HepG2 (cell line): ENCODE results near the gene CAPS2.
"Not testable (repeated sequence)": the region's sequence is repeated elsewhere in the genome, so short reads cannot be mapped to it uniquely, and the experiment has no call there.

ENCODE experiments used
- FOXJ3 ChIP-seq: sonication (generic); formaldehyde crosslinking; IDR thresholded peaks from 2 replicates; pipeline ENCODE4 v1.4.0; 2020; ENCODE audit warnings: missing genetic modification reagents, mild to moderate bottlenecking, borderline replicate concordance
- GTF3A ChIP-seq: sonication (generic); formaldehyde crosslinking; conservative IDR thresholded peaks from 2 replicates; pipeline ENCODE4 v1.4.0; 2020; ENCODE audit warnings: mild to moderate bottlenecking, missing genetic modification reagents
- HMGA1 ChIP-seq: sonication (generic); formaldehyde crosslinking; conservative IDR thresholded peaks from 2 replicates; pipeline ENCODE4 v1.4.0; 2020; ENCODE audit warnings: missing genetic modification reagents
- JARID2 ChIP-seq: sonication (generic); formaldehyde crosslinking; IDR thresholded peaks from 2 replicates; pipeline ENCODE4 v1.8.1; 2023; ENCODE audit warnings: missing genetic modification reagents, inconsistent platforms; ENCODE audit not compliant: insufficient replicate concordance
- NFATC3 ChIP-seq: sonication (generic); formaldehyde crosslinking; IDR thresholded peaks from 2 replicates; pipeline ENCODE4 v1.5.1; 2020; ENCODE audit warnings: mild to moderate bottlenecking, missing genetic modification reagents
- PRDM10 ChIP-seq: sonication (generic); formaldehyde crosslinking; IDR thresholded peaks from 2 replicates; pipeline ENCODE4 v1.4.0; 2020; ENCODE audit warnings: low read depth, missing genetic modification reagents
- SNRNP70 ChIP-seq: fragments of 200-400 bp; formaldehyde crosslinking; IDR thresholded peaks from 2 replicates; pipeline ENCODE4 v1.6.1; 2017; ENCODE audit warnings: mild to moderate bottlenecking, low read depth, low read length, moderate library complexity
- TAF1 ChIP-seq: sonication (generic); formaldehyde crosslinking; IDR thresholded peaks from 2 replicates; pipeline ENCODE4 v1.4.0; 2020; ENCODE audit warnings: missing genetic modification reagents
- ZNF121 ChIP-seq: sonication (generic); formaldehyde crosslinking; IDR thresholded peaks from 2 replicates; pipeline ENCODE4 v1.5.0; 2020; ENCODE audit warnings: mild to moderate bottlenecking, missing genetic modification reagents

- TF ChIP-seq PRDM10 (CRISPR knock-in tag); FOXJ3; SNRNP70; TAF1 (CRISPR knock-in tag); GTF3A (CRISPR knock-in tag); HMGA1; ZNF121 (CRISPR knock-in tag); JARID2 (CRISPR knock-in tag); NFATC3 (CRISPR knock-in tag): not testable (repeated sequence)
These were observed 16.1 kb upstream of the CAPS2 start for GRCh38 chr12:75346215-75346614.
